GM21737 (cell line): ENCODE data around the gene SCN3A.

Experiments used
- ATAC-seq: cut with Tn5 transposase; IDR thresholded peaks from one replicate; pipeline ENCODE4 v1.9.1; 2021; ENCODE audit warnings: mild to moderate bottlenecking, moderate library complexity; ENCODE audit not compliant: unreplicated experiment

SCN3A gene

GRCh38 chr2:165058476-165059265 lies 145.2 kb downstream of the SCN3A start:
- no peak for ATAC-seq

- no peak for ATAC-seq
Measured at GRCh38 chr2:165057931-165058330, 145.9 kb downstream of the SCN3A start.

DNA sequence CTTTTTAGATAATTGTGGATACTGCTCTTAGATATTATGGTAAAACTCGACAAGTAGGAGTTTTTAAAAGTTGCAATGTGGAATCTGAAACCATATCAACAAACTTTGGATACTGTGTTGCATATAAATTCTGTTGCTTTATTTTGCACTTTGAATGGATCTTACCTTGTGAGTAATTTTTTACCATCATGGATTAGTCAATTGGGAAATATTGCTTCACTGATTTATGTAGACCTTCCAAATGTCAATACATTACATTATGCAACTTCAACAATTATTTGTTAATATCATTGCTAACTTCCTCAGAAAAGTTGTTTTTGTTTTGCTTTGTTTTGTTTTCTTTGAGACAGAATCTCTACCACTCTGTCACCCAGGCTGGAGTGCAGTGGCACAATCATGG lies 146.5 kb downstream of the SCN3A start:
- no peak for ATAC-seq

DNA sequence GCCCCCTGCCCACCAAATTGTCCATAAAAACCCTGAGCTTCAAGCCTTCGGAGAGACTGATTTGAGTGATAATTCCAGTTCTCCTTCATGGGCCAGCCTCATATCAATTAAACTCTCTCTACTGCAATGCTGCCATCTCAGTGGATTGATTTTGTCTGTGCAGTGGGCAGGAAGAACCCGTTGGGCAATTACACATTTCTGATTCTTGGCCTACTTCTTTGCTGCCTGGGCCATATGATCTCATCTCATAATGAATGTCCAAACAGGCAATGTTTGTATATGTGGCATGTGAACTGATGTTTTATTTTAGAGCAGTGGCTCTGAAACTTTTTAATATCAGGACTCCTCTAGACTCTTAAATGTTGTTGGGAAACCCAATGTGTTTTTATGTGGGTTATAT lies 147.3 kb downstream of the SCN3A start:
- no peak for ATAC-seq

DNA sequence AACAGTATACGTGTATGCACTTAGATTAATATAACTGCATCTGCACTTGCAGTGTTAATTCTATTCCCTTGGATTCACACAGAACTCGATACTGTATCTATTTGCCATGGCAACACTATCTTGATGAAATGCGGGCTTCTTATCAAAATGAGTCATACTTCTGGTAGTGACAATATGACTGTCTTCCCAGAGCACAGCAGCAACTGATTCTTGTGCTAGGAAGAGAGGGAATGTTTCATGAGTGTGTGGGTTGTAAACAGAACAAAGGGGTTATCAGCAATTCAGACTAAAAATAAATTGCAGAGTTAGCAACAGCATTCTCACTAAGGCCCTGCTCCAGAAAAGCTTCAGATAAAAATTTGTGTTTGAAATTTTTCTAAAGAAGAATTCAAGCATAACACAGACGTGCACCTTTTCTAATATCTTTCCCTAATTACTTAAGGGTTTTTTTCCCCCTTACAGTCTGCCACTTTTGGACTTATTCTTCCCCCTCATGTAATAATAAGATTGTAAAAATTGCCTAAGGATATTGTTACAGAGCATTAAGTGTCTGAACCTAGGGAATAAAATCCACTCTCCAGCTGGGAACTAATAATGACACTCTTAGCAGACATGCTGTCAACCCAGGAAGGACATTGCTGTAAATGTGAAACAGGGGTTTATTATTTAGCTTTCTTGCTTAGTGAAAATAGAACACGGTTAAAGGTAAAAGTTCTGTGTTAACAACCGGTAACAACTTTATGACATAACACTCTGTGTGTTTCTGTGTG lies 148.6 kb downstream of the SCN3A start:
- ATAC-seq, result no peak

GRCh38 chr2:165054652-165055051 lies 149.2 kb downstream of the SCN3A start:
- no peak for ATAC-seq

DNA sequence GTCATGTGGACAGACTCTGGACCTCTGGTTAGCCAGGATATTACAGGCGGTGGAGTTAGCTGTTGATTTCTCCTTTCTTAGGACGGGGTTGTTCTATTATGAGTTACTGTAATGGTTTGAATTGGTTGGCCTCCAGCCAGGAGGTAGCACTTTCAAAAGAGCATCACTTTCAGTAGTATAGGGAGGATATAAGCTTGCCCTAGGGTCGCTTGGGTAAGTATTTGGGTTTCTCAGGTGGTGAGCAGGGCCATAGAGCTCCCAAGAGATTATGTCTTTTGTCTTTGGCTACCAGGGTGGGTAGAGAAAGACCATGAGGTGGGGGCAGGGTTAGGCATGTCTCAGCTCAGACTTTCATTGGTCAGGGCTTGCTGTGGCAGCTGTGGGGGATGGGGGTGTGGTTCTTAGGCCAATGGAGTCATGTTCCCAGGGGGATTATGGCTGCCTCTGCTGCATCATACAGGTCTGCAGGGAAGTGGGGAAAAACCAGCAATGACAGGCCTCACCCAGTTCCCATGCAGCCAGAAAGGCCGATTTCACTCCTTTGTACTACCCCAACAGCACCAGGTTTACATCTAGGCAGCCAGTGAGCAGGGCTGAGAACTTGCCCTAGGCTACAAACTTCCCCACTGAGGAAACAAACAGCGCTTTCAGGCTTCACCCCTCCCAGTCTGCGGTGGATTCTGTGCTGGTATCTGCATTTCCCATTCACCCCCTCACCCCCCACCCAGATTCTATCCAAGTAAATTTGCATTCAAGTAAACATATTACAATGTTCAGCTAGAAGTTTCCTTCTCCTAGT lies 159.1 kb downstream of the SCN3A start:
- ATAC-seq, result no peak
